ENCODE data around the gene APCS. TPM values are rescaled to one million over a fixed set of nuclear protein-coding genes. Genes with fewer than 3 reads are reported as not detected.

APCS gene
- total RNA-seq, 1 experiment from 2014 or later: not detected

- DNase-seq: no peak
- Histone ChIP-seq H3K27me3 (ENCODE audit: insufficient read depth, low read depth) (0 out of 2 replicates have a peak, but pooled peaks cover 3% of the 10 kb centered on the region), H3K36me3 (ENCODE audit: low read depth) (no peaks in the 10 kb centered on the region), H3K27ac (no peak overlapping the region), H3K9me2 (ENCODE audit: insufficient read depth) (no peaks in the 10 kb centered on the region), H3K79me2 (ENCODE audit: low read depth) (no peaks in the 10 kb centered on the region), H3K9me3 (ENCODE audit: insufficient read depth, low read depth) (no peaks in the 10 kb centered on the region), H3K4me2 (no peak overlapping the region), H3K4me1 (replicated peaks; ENCODE audit: insufficient read depth) (no peaks in the 10 kb centered on the region), H2AFZ (no peak overlapping the region), H4K20me1 (ENCODE audit: insufficient read depth) (no peaks in the 10 kb centered on the region), H3F3A (ENCODE audit: insufficient read depth, low read depth) (no peaks in the 10 kb centered on the region), H3K4me3 (no peak overlapping the region)
- BruUV-seq (replicated peaks): no TSS peak
- intact Hi-C loops (cut with micrococcal nuclease; ENCODE audit: unreplicated experiment): no loop called here
- ChIA-PET POLR2A (ENCODE audit: unreplicated experiment) (no interaction called here), CTCF (no interaction called here)
- no peak for TF ChIP-seq CTCF (conservative IDR thresholded peaks at IDR 0.05)
- TF ChIP-seq EZH2 (IDR thresholded peaks at IDR 0.05; ENCODE audit: low read depth): no peak
Observed at GRCh38 chr1:159580340-159580739, 7.3 kb upstream of the APCS start.

- Histone ChIP-seq H3K4me1 (replicated peaks; ENCODE audit: insufficient read depth) (no peaks in the 10 kb centered on the region), H3K9me3 (ENCODE audit: insufficient read depth, low read depth) (no peaks in the 10 kb centered on the region), H3K4me2 (no peak overlapping the region), H2AFZ (no peak overlapping the region), H3K36me3 (ENCODE audit: low read depth) (no peaks in the 10 kb centered on the region), H3K27ac (no peak overlapping the region), H3F3A (ENCODE audit: insufficient read depth, low read depth) (no peaks in the 10 kb centered on the region), H3K9me2 (ENCODE audit: insufficient read depth) (no peaks in the 10 kb centered on the region), H4K20me1 (ENCODE audit: insufficient read depth) (no peaks in the 10 kb centered on the region), H3K4me3 (no peak overlapping the region), H3K79me2 (ENCODE audit: low read depth) (no peaks in the 10 kb centered on the region), H3K27me3 (ENCODE audit: insufficient read depth, low read depth) (no peaks in the 10 kb centered on the region)
- DNase-seq: no peak
- no TSS peak for BruUV-seq (replicated peaks)
- intact Hi-C loops (cut with micrococcal nuclease; ENCODE audit: unreplicated experiment): no loop called here
- no peak for TF ChIP-seq CTCF (conservative IDR thresholded peaks at IDR 0.05)
- TF ChIP-seq EZH2 (IDR thresholded peaks at IDR 0.05; ENCODE audit: low read depth): no peak
- CTCF ChIA-PET: no interaction called here
- POLR2A ChIA-PET (ENCODE audit: unreplicated experiment): no interaction called here
Observed at GRCh38 chr1:159581422-159581821, 6.2 kb upstream of the APCS start.

GRCh38 chr1:159584536-159584935 lies 3.1 kb upstream of the APCS start:
- H3K36me3 ChIP-seq (ENCODE audit: low read depth): no peaks in the 10 kb centered on the region
- no peaks in the 10 kb centered on the region for H3K4me1 ChIP-seq (replicated peaks; ENCODE audit: insufficient read depth)
- H2AFZ ChIP-seq: no peak overlapping the region
- H3K27ac ChIP-seq: no peak overlapping the region
- H3K4me2 ChIP-seq: no peak overlapping the region
- TF ChIP-seq CTCF (conservative IDR thresholded peaks at IDR 0.05) (no peak), EZH2 (IDR thresholded peaks at IDR 0.05; ENCODE audit: low read depth) (no peak)
- H3K9me2 ChIP-seq (ENCODE audit: insufficient read depth): no peaks in the 10 kb centered on the region
- no peaks in the 10 kb centered on the region for H4K20me1 ChIP-seq (ENCODE audit: insufficient read depth)
- no TSS peak for BruUV-seq (replicated peaks)
- no peaks in the 10 kb centered on the region for H3F3A ChIP-seq (ENCODE audit: insufficient read depth, low read depth)
- H3K27me3 ChIP-seq (ENCODE audit: insufficient read depth, low read depth): no peaks in the 10 kb centered on the region
- no peaks in the 10 kb centered on the region for H3K9me3 ChIP-seq (ENCODE audit: insufficient read depth, low read depth)
- ChIA-PET POLR2A (ENCODE audit: unreplicated experiment) (no interaction called here), CTCF (no interaction called here)
- H3K79me2 ChIP-seq (ENCODE audit: low read depth): no peaks in the 10 kb centered on the region
- H3K4me3 ChIP-seq: no peak overlapping the region
- DNase-seq: no peak
- intact Hi-C loops (cut with micrococcal nuclease; ENCODE audit: unreplicated experiment): no loop called here

Measured in PC-9 (cell line).